Mammary epithelial cell (primary cell): ENCODE data around the gene TADA2B.

ENCODE experiments used
- EZH2 ChIP-seq: IDR thresholded peaks from 2 replicates; pipeline ENCODE4 v1.6.1; 2012; ENCODE audit warnings: low read length, inconsistent platforms, borderline replicate concordance
- TF ChIP-seq, protein P1 (sequence below), 2 donors: IDR thresholded peaks in 1 of 2; conservative IDR thresholded peaks in 1 of 2; 2 replicates each; pipeline ENCODE4 v1.5.1; 2011 to 2012; ENCODE audit warnings: inconsistent platforms in 2 of 2, low read length in 2 of 2, mild to moderate bottlenecking in 2 of 2, control low read depth in 1 of 2, low read depth in 1 of 2; ENCODE audit not compliant: insufficient read depth in 1 of 2; ENCODE audit errors: extremely low read depth in 1 of 2

DNA sequence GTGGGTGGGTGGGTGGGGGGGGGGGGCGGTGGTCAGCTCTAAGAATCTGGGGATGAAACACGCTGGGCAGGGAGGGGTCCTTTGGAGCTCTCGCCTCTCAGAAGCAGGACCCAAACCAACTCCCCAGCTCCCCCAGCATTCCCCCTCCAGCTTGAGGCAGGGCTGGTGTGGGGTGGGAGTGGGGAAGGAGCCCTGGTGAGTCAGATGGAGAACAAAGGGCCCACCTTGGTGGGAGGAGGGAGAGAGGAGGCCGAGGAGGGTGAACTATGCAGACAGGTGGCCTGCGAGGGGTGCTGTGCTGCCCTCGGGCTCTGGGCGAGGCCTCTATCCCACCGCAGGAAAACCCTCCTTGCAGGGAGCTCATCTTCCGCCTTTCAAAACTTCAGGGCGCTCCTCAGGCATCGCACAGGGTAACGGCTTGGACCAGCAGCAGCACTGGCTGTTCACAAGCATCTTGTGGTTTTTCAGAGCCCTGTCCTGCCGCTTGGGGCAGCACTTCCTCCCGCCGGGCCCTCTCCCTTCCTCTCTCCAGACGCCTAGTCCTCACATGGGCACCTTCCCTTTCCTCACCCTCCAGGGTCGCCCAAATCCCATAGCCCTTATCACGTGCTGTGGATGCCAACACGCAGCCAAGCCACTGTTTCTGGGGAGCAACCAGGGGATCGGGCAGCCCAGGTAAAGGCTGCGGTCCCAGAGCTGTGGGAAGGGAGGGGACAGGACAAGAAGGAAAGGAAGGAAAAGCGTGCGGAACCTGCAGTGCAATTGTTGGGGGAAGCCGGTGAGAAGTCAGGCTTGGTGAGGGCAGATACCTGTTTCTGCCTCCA, 58.7 kb downstream of the TADA2B start:
- TF ChIP-seq, protein P1, sequence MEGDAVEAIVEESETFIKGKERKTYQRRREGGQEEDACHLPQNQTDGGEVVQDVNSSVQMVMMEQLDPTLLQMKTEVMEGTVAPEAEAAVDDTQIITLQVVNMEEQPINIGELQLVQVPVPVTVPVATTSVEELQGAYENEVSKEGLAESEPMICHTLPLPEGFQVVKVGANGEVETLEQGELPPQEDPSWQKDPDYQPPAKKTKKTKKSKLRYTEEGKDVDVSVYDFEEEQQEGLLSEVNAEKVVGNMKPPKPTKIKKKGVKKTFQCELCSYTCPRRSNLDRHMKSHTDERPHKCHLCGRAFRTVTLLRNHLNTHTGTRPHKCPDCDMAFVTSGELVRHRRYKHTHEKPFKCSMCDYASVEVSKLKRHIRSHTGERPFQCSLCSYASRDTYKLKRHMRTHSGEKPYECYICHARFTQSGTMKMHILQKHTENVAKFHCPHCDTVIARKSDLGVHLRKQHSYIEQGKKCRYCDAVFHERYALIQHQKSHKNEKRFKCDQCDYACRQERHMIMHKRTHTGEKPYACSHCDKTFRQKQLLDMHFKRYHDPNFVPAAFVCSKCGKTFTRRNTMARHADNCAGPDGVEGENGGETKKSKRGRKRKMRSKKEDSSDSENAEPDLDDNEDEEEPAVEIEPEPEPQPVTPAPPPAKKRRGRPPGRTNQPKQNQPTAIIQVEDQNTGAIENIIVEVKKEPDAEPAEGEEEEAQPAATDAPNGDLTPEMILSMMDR (conservative IDR thresholded peaks at IDR 0.05 in 1 of 2, IDR thresholded peaks at IDR 0.05 in 1 of 2; ENCODE audit: extremely low read depth in 1 of 2, insufficient read depth in 1 of 2, low read depth in 1 of 2, low read length in 2 of 2): peak; percentile 75 to 76
- TF ChIP-seq EZH2: no peak
